Peyer's patch (tissue), 4 donors: ENCODE data around the gene LGI4. TPM values are rescaled to one million over a fixed set of nuclear protein-coding genes. Genes with fewer than 3 reads are reported as not detected.

Source experiments
- DNase-seq, 3 donors: peaks; one replicate each; pipeline ENCODE4 v3.0.0-alpha.2; 2017 to 2019
- H3K27ac ChIP-seq, 4 donors: fragments of 200-600 bp; sonication (generic); one replicate each; pipeline ENCODE4 v1.5.1; 2016 to 2019
- H3K27me3 ChIP-seq, 2 donors: fragments of 200-600 bp; sonication (generic); one replicate each; pipeline ENCODE4 v1.5.1; 2019
- H3K36me3 ChIP-seq, 3 donors: fragments of 200-600 bp; sonication (generic); one replicate each; pipeline ENCODE4 v1.5.1; 2016 to 2019
- H3K4me1 ChIP-seq, 4 donors: fragments of 200-600 bp; sonication (generic); one replicate each; pipeline ENCODE4 v1.5.1; 2016 to 2019
- H3K4me3 ChIP-seq, 4 donors: fragments of 200-600 bp; sonication (generic); 1 replicate in 3 of 4; 2 replicates in 1 of 4; pipeline ENCODE4 v1.5.1; 2016 to 2019; ENCODE audit warnings: mild to moderate bottlenecking in 1 of 4
- H3K9me3 ChIP-seq, 4 donors: fragments of 200-600 bp; sonication (generic); one replicate each; pipeline ENCODE4 v1.5.1; 2016 to 2019; ENCODE audit warnings: mild to moderate bottlenecking in 1 of 4
- CTCF ChIP-seq, 6 experiments: fragments of 450-650 bp in 4 of 6; fragments of 200-600 bp in 2 of 6; sonication (generic) in 1 of 6; IDR thresholded peaks; one replicate each; pipeline ENCODE4 v1.5.1; 2017 to 2019; ENCODE audit warnings: antibody characterized with exemption in 6 of 6, mild to moderate bottlenecking in 3 of 6, moderate library complexity in 1 of 6
- POLR2A ChIP-seq, 2 donors: fragments of 450-650 bp; IDR thresholded peaks; one replicate each; pipeline ENCODE4 v1.5.1; 2017; ENCODE audit warnings: antibody characterized with exemption in 2 of 2, mild to moderate bottlenecking in 2 of 2, moderate library complexity in 2 of 2
- total RNA-seq, 4 donors: library from RNA; depleted of rRNA; stranded (reverse); fragments of >200 nt; gene quantifications; one replicate each; pipeline ENCODE4 v1.1.0, GENCODE V29; 2016

LGI4 gene
- total RNA-seq, 4 donors from 2014 or later = 6.1 to 37.3 (median 14.4) TPM

GRCh38 chr19:35177377-35178274, 42.8 kb upstream of the LGI4 start:
- no peaks in the 10 kb centered on the region for H3K9me3 ChIP-seq
- peak in 1 of 3 donors; percentile 9 for DNase-seq
- TF ChIP-seq POLR2A (IDR thresholded peaks at IDR 0.05) (no peak), CTCF (IDR thresholded peaks at IDR 0.05) (no peak)
- H3K4me1 ChIP-seq = no peaks in the 10 kb centered on the region
- H3K4me3 ChIP-seq = no peak overlapping the region
- no peaks in the 10 kb centered on the region for H3K27me3 ChIP-seq
- no peaks in the 10 kb centered on the region for H3K36me3 ChIP-seq
- no peak overlapping the region for H3K27ac ChIP-seq

DNA sequence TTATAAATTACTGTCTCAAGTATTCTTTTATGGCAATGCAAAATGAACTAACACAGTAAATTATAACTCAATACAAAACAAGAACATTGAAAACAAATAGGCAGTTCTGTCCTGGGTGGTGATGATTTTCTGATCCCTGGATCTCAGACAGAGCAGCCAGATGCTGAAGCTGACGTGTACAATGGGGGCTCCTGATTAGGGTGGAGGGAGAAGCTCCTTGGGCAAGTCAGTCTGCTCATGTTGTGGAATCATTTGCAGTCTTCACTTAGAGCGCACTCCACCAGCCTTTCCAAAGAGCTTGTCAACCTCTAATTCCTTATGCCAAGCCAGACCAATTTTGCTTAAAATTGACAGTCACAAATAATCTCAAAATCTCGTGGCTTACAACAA, 41.3 kb upstream of the LGI4 start:
- TF ChIP-seq POLR2A (IDR thresholded peaks at IDR 0.05) (no peak), CTCF (IDR thresholded peaks at IDR 0.05) (no peak)
- Histone ChIP-seq H3K36me3 (no peaks in the 10 kb centered on the region), H3K4me1 (no peaks in the 10 kb centered on the region), H3K9me3 (no peaks in the 10 kb centered on the region), H3K27ac (no peak overlapping the region), H3K4me3 (no peak overlapping the region), H3K27me3 (no peaks in the 10 kb centered on the region)
- no peak for DNase-seq

DNA sequence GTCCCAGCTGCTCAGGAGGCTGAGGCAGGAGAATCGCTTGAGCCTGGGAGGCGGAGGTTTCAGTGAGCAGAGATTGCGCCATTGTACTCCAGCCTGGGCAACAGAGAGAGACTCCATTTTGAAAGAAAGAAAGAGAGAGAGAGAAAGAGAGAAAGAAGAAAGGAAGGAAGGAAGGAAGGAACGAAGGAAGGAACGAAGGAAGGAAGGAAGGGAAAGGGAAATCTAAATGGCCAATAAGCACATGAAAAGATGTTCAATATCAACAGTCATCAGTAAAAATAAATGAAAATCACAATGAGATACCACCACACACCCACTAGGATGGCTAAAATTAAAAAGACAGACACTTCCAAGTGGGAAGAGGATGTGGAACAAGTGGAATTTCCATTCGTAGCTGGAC, 39.4 kb upstream of the LGI4 start:
- Histone ChIP-seq H3K27ac (no peak overlapping the region), H3K4me3 (no peak overlapping the region), H3K27me3 (no peaks in the 10 kb centered on the region), H3K4me1 (no peaks in the 10 kb centered on the region), H3K9me3 (no peaks in the 10 kb centered on the region), H3K36me3 (no peaks in the 10 kb centered on the region)
- TF ChIP-seq POLR2A (IDR thresholded peaks at IDR 0.05) (no peak), CTCF (IDR thresholded peaks at IDR 0.05) (no peak)
- DNase-seq = no peak

- no peak for TF ChIP-seq POLR2A (IDR thresholded peaks at IDR 0.05)
- no peak for TF ChIP-seq CTCF (IDR thresholded peaks at IDR 0.05)
- Histone ChIP-seq H3K27me3 (no peaks in the 10 kb centered on the region), H3K4me1 (peaks cover 0 to 2% (median 0%) of the 10 kb centered on the region in 4 donors), H3K9me3 (no peaks in the 10 kb centered on the region), H3K36me3 (peaks cover 0 to 3% (median 0%) of the 10 kb centered on the region in 3 donors), H3K27ac (no peak overlapping the region), H3K4me3 (no peak overlapping the region)
- DNase-seq = peak in 1 of 3 donors; percentile 43
These were observed 36.9 kb upstream of the LGI4 start for GRCh38 chr19:35171730-35172129.

- Histone ChIP-seq H3K4me3 (no peak overlapping the region), H3K27me3 (no peaks in the 10 kb centered on the region), H3K36me3 (peaks cover 0 to 15% (median 0%) of the 10 kb centered on the region in 3 donors), H3K4me1 (peaks cover 0 to 7% (median 0%) of the 10 kb centered on the region in 4 donors), H3K9me3 (peaks cover 0 to 9% (median 4%) of the 10 kb centered on the region in 4 donors), H3K27ac (no peak overlapping the region)
- DNase-seq = peak in 1 of 3 donors; percentile 40
- TF ChIP-seq POLR2A (IDR thresholded peaks at IDR 0.05) = no peak
- no peak for TF ChIP-seq CTCF (IDR thresholded peaks at IDR 0.05)
These were observed 35.7 kb upstream of the LGI4 start for GRCh38 chr19:35170359-35171061.
